Neural cell (in vitro differentiated cells): ENCODE results near the gene OSR1. TPM values are rescaled to one million over a fixed set of nuclear protein-coding genes. Genes with fewer than 3 reads are reported as not detected.

Experiments
- H2AFZ ChIP-seq: fragments of 200-600, 300-800 bp; sonication (generic), shearing (Covaris generic); 2 replicates; pipeline ENCODE4 v1.6.0; 2014; ENCODE audit warnings: low read depth, mild to moderate bottlenecking, antibody characterized with exemption, low read length, moderate library complexity
- H3F3A ChIP-seq: fragments of 200-600 bp; shearing (Covaris generic); 2 replicates; pipeline ENCODE4 v1.6.1; 2016; ENCODE audit warnings: mild to moderate bottlenecking, moderate library complexity, mixed read lengths, antibody characterized with exemption, low read length; ENCODE audit not compliant: insufficient read depth, poor library complexity, severe bottlenecking
- H3K27ac ChIP-seq: fragments of 200-600, 300-800 bp; sonication (generic), shearing (Covaris generic); 2 replicates; pipeline ENCODE4 v1.5.1; 2014; ENCODE audit warnings: mild to moderate bottlenecking, low read length, moderate library complexity
- H3K27me3 ChIP-seq: fragments of 300-800, 200-600 bp; sonication (generic), shearing (Covaris generic); 2 replicates; pipeline ENCODE4 v1.6.0; 2014; ENCODE audit warnings: mild to moderate bottlenecking, low read depth, low read length, moderate library complexity; ENCODE audit not compliant: insufficient read depth
- H3K36me3 ChIP-seq: fragments of 300-800, 200-600 bp; sonication (generic), shearing (Covaris generic); 2 replicates; pipeline ENCODE4 v1.5.1; 2014; ENCODE audit warnings: mild to moderate bottlenecking, antibody characterized with exemption, low read length, moderate library complexity; ENCODE audit not compliant: insufficient read depth
- H3K4me2 ChIP-seq: fragments of 300-800, 200-600 bp; sonication (generic), shearing (Covaris generic); 2 replicates; pipeline ENCODE4 v1.6.0; 2014; ENCODE audit warnings: mild to moderate bottlenecking, low read length
- H3K4me3 ChIP-seq: fragments of 300-800, 200-600 bp; sonication (generic), shearing (Covaris generic); 2 replicates; pipeline ENCODE4 v1.5.1; 2014; ENCODE audit warnings: mild to moderate bottlenecking, low read length, moderate library complexity
- H3K79me2 ChIP-seq: fragments of 200-600 bp; shearing (Covaris generic); replicated peaks from 2 replicates; pipeline ENCODE4 v1.6.0; 2014; ENCODE audit warnings: mild to moderate bottlenecking, low read length, moderate library complexity; ENCODE audit not compliant: insufficient read depth
- H3K9ac ChIP-seq: fragments of 300-800, 200-600 bp; sonication (generic), shearing (Covaris generic); 2 replicates; pipeline ENCODE4 v1.6.1; 2016; ENCODE audit warnings: mild to moderate bottlenecking, low read length, mixed read lengths
- H3K9me2 ChIP-seq: fragments of 200-600 bp; shearing (Covaris generic); 2 replicates; pipeline ENCODE4 v1.6.1; 2016; ENCODE audit warnings: mild to moderate bottlenecking, low read length, mixed read lengths; ENCODE audit not compliant: insufficient read depth
- H3K9me3 ChIP-seq: fragments of 200-600, 300-800 bp; sonication (generic), shearing (Covaris generic); 2 replicates; pipeline ENCODE4 v1.6.1; 2016; ENCODE audit warnings: mild to moderate bottlenecking, mixed run types, low read length, moderate library complexity, mixed read lengths
- H4K20me1 ChIP-seq: fragments of 200-600 bp; shearing (Covaris generic); 2 replicates; pipeline ENCODE4 v1.6.1; 2016; ENCODE audit warnings: mild to moderate bottlenecking, mixed run types; ENCODE audit not compliant: insufficient read depth
- CTCF ChIP-seq: fragments of 450-650 bp; IDR thresholded peaks from 2 replicates; pipeline ENCODE4 v1.5.1; 2014; ENCODE audit warnings: antibody characterized with exemption, mild to moderate bottlenecking, moderate library complexity; ENCODE audit not compliant: poor library complexity, severe bottlenecking
- EP300 ChIP-seq: fragments of 450-650 bp; conservative IDR thresholded peaks from 2 replicates; pipeline ENCODE4 v1.6.1; 2014; ENCODE audit warnings: antibody characterized with exemption, mild to moderate bottlenecking, moderate library complexity; ENCODE audit not compliant: poor library complexity, severe bottlenecking
- EZH2 ChIP-seq: fragments of 200-600, 300-800 bp; shearing (Covaris generic), sonication (generic); IDR thresholded peaks from 2 replicates; pipeline ENCODE4 v1.6.1; 2014; ENCODE audit warnings: antibody characterized with exemption, low read length, borderline replicate concordance, mild to moderate bottlenecking; ENCODE audit not compliant: insufficient read depth, poor library complexity, severe bottlenecking
- POLR2AphosphoS5 ChIP-seq: IDR thresholded peaks from 2 replicates; pipeline ENCODE4 v1.6.1; 2012
- RAD21 ChIP-seq: fragments of 450-650 bp; conservative IDR thresholded peaks from 2 replicates; pipeline ENCODE4 v1.6.1; 2014; ENCODE audit warnings: antibody characterized with exemption, mild to moderate bottlenecking, moderate library complexity
- SMC3 ChIP-seq: fragments of 450-650 bp; conservative IDR thresholded peaks from 2 replicates; pipeline ENCODE4 v1.6.1; 2014; ENCODE audit warnings: antibody characterized with exemption, mild to moderate bottlenecking, moderate library complexity; ENCODE audit not compliant: poor library complexity
- TAF1 ChIP-seq: IDR thresholded peaks from 2 replicates; pipeline ENCODE4 v1.6.1; 2012; ENCODE audit warnings: low read depth
- polyA plus RNA-seq: library from polyadenylated mRNA; depleted of rRNA; stranded (reverse); fragments of >200 nt; gene quantifications from 2 replicates; pipeline ENCODE4 v1.2.3, GENCODE V29; 2014
- TF ChIP-seq, protein P1 (sequence below): IDR thresholded peaks from 2 replicates; pipeline ENCODE4 v1.6.1; 2012; ENCODE audit warnings: borderline replicate concordance

OSR1 gene
- polyA plus RNA-seq, 1 donor from 2014 or later, result not detected

GRCh38 chr2:19361325-19361990 is 3.0 kb upstream of the OSR1 start:
- Histone ChIP-seq H3K36me3 (no peaks in the 10 kb centered on the region), H2AFZ (no peak overlapping the region), H3K27ac (no peak overlapping the region), H3K4me2 (no peak overlapping the region), H3K27me3 (peaks cover 100% of the 10 kb centered on the region), H3K9me3 (no peaks in the 10 kb centered on the region), H3F3A (no peaks in the 10 kb centered on the region), H3K9me2 (no peaks in the 10 kb centered on the region), H3K4me3 (peak overlapping the region; percentile 34), H4K20me1 (no peaks in the 10 kb centered on the region), H3K9ac (no peak overlapping the region), H3K79me2 (no peaks in the 10 kb centered on the region)
- TF ChIP-seq SMC3 (no peak), POLR2AphosphoS5 (no peak), TAF1 (no peak), EZH2 (peak; percentile 97)

- no peaks in the 10 kb centered on the region for H3K36me3 ChIP-seq
- H2AFZ ChIP-seq, result no peak overlapping the region
- no peaks in the 10 kb centered on the region for H4K20me1 ChIP-seq
- H3K9me2 ChIP-seq, result no peaks in the 10 kb centered on the region
- H3K27ac ChIP-seq, result no peak overlapping the region
- TF ChIP-seq POLR2AphosphoS5, result peak; percentile 61
- TF ChIP-seq RAD21, result no peak
- H3K27me3 ChIP-seq, result peaks cover 100% of the 10 kb centered on the region
- H3K79me2 ChIP-seq, result no peaks in the 10 kb centered on the region
- H3K9ac ChIP-seq, result no peak overlapping the region
- H3F3A ChIP-seq, result no peaks in the 10 kb centered on the region
- H3K4me3 ChIP-seq, result peak overlapping the region; percentile 34
- H3K9me3 ChIP-seq, result no peaks in the 10 kb centered on the region
- H3K4me2 ChIP-seq, result no peak overlapping the region
Measured at GRCh38 chr2:19360966-19361321, 2.5 kb upstream of the OSR1 start.

DNA sequence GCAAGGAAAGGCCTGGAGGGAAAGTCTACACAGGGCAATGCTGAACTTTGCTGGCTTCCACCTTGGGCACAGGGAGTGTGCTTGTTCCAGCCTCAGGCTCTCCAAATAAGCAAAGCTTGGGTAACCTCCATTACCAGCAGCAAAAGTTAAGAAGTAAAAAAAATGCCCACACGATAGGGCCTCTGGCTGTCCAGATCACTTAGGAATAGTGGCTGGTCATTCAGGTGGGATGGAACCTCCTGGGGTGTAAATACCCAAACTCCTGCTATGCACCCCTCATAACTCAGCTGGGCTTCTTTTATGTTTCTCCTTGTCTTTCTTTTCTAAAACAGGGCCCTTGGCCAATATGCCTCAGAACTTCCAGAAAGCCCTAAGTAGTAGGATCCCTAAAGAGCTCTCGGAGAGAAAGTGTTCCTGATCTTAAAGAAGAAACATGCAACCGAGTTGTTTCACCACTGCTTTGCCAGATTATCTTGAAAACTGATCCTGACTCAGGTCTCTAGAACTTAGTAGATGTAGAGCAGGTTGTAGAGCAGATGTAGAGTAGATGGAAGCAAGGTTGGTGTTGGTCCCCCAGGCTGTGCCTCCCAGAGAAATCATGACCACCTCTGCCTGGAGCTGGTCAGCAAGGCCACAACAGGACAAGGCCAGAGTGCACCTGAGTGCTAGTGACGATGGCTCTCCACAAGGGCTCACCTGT is 2.0 kb upstream of the OSR1 start:
- Histone ChIP-seq H3K4me2 (no peak overlapping the region), H3F3A (no peaks in the 10 kb centered on the region), H4K20me1 (no peaks in the 10 kb centered on the region), H3K9me2 (no peaks in the 10 kb centered on the region), H3K9ac (no peak overlapping the region), H3K9me3 (no peaks in the 10 kb centered on the region), H3K36me3 (no peaks in the 10 kb centered on the region), H3K4me3 (no peak overlapping the region), H3K27ac (no peak overlapping the region), H2AFZ (no peak overlapping the region), H3K79me2 (no peaks in the 10 kb centered on the region), H3K27me3 (peaks cover 100% of the 10 kb centered on the region)
- TF ChIP-seq TAF1, result no peak
- no peak for TF ChIP-seq CTCF
- no peak for TF ChIP-seq RAD21
- TF ChIP-seq, protein P1, sequence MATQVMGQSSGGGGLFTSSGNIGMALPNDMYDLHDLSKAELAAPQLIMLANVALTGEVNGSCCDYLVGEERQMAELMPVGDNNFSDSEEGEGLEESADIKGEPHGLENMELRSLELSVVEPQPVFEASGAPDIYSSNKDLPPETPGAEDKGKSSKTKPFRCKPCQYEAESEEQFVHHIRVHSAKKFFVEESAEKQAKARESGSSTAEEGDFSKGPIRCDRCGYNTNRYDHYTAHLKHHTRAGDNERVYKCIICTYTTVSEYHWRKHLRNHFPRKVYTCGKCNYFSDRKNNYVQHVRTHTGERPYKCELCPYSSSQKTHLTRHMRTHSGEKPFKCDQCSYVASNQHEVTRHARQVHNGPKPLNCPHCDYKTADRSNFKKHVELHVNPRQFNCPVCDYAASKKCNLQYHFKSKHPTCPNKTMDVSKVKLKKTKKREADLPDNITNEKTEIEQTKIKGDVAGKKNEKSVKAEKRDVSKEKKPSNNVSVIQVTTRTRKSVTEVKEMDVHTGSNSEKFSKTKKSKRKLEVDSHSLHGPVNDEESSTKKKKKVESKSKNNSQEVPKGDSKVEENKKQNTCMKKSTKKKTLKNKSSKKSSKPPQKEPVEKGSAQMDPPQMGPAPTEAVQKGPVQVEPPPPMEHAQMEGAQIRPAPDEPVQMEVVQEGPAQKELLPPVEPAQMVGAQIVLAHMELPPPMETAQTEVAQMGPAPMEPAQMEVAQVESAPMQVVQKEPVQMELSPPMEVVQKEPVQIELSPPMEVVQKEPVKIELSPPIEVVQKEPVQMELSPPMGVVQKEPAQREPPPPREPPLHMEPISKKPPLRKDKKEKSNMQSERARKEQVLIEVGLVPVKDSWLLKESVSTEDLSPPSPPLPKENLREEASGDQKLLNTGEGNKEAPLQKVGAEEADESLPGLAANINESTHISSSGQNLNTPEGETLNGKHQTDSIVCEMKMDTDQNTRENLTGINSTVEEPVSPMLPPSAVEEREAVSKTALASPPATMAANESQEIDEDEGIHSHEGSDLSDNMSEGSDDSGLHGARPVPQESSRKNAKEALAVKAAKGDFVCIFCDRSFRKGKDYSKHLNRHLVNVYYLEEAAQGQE, result no peak
- TF ChIP-seq POLR2AphosphoS5, result no peak
- no peak for TF ChIP-seq EP300
